Inflammatory macrophage (primary cell): ENCODE measurements around the gene MRFAP1.
A peak's percentile ranks its signal among the peaks of the same experiment; 100 is the strongest.
"Not testable (repeated sequence)": the region's sequence is repeated elsewhere in the genome, so short reads cannot be mapped to it uniquely, and the experiment has no call there.

Experiments used
- DNase-seq, 2 donors: peaks; one replicate each; pipeline ENCODE4 v3.0.0-alpha.2; 2020 to 2022

MRFAP1 gene

GRCh38 chr4:6612961-6613675 is 27.4 kb upstream of the MRFAP1 start:
- DNase-seq: no peak

DNA sequence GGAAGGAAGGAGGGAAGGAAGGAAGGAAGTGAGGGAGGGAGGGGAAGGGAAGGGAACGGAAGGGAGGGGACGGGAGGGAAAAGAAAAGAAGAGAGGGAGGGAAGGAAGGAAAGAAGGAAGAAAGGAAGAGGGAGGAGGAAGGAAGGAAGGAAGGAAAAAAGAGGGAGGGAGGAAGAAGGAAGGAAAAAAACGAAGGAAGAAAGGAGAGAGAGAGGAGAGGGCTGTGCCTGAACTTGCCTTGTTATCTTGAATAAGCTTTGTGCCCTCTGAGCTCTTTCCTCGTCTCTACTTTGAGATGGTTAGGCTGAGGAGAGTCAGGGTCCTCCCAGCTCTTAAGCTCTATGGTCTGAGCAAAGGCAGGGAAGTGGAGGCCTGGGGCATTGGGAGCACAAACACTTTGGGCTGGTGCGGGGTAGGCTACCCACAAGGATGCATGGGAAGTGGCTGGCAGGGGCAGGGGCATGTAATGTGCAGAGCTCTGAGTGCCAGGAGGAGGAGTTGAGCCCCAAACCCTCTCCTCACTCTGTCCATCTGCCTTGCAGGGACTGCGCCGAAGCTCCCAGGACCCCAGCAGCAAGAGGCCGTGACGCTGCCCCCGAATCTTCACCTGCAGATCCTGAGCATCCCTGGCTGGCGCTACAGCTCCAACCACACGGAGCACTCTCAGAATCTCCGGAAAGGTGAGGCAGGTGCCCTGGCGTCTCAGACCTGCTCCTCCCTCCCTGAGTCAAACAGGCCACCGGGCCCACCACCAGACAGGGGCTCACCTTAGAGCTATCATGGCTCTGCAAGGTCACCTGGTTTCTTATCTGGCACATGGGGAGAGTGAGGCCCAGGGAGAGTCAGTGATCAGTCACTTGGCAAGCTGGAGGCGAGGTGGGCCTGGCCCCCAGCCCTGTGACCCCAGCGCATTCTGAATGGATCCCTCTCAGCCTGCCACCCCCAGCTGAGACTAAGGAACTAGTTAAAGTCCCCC is 26.5 kb upstream of the MRFAP1 start:
- DNase-seq: no peak

GRCh38 chr4:6614701-6615230 is 25.7 kb upstream of the MRFAP1 start:
- no peak for DNase-seq

DNA sequence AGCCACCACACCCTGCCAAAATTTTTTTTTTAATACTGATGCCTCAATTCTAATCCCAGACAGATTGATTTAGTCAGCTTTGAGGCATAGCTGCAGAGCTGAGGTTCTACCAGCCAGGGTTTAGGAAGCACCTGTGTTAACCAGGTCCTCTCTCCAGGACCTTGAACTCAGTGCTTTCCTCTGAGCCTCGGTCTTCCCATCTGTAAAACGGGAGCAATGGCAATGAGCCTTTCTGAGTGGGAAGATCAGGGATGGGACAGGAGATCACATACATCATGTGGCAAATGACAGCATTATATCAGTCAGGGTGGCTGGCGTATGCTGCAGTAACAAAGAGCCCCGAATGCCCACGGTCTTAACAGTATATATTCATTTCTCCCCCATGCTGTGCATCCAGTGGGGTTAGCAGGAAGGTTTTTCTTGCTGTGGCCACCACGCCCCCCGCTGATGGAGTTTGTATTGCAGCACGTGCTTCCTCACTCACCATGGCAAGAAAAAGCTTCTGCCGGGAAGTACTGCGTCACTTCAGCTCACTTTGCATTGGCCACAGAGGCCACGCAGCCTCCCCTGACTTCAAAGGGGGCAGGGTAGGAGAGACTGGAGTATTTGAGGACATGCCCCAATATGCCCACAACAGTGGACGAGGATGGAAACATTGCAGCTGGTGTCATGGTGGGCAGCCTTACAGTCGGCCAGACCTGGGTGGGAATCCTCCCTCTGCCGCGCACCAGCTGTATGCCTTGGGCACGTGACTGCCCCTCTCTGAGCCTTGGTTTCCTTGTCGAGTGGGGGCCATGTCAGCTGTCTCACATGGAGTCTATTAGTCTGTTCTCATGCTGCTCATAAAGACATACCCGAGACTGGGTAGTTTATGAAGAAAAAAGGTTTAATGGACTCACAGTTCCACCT is 24.1 kb upstream of the MRFAP1 start:
- DNase-seq: no peak

DNA sequence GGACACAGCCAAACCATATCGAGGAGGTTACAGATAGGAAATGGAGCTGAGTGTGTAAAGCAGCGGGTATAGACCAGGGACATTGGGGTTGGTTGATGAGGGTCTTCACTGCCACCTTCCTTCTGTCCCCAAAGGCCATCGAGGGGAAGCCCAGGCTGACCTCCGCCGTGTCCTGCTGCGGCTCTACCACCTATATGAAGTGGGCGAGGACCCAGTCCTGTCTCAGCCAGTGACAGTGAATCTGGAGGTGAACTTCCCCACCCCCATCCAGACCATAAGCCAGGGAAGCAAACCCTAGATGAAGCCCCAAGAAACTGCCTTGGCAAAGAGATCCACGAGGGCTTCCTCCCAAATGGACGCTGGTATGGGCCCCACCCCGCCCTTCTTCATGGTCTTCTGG is 23.2 kb upstream of the MRFAP1 start:
- DNase-seq: no peak

DNA sequence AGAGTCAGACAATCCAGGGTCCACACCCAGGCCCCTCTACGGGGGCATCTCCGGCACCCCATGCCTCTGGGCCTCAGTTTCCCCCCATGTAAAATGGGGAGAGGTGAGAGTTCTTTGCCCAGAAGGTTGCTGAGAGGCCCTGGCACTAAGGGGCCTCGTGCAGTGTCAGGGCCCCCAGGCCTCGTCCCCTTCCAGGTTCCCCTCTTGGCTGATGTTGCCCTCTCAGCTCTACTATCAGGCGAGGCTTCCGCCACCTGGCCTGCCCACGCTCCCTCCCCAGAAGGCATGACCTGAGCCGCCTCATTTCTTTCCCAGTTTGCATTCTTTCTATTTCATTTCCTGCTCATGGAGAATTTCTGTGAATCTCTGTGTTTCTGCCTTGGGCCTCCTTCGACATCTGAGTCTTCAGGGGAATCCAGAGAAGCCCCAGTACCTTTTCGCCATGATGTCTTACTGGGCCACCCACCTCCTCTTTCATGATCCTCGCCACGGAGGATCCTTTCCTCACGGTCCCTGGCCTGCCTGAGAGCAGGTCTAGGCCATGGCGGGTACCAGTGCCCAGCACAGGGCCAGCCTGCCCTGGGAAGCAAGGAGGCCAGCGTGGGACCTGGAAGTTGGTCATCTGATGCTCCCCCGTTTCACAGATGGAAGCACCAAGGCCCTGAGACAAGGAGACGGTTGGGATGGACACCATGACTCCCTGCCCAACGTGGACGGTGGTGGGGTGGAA is 21.9 kb upstream of the MRFAP1 start:
- no peak for DNase-seq

DNA sequence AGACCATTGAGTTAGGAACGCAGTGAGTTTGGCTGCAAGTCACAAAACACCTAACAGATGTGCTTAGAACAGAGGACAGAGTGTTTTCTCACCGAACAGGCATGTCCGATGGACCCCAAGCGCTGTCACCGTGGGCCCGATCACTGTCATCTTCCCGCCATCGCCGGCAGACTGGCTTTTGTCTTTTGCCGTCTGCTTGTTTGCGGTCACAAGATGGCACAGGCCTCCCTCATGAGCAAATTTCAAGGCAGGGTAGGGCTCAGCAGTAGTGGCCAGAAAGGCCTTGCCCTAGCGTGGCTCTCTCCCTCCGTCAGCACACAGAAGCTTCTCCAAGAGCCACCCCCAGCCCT is 21.4 kb upstream of the MRFAP1 start:
- no peak for DNase-seq

- DNase-seq: no peak
Measured at GRCh38 chr4:6619466-6620255, 20.8 kb upstream of the MRFAP1 start.

- no peak for DNase-seq
Measured at GRCh38 chr4:6620296-6620695, 20.2 kb upstream of the MRFAP1 start.

- no peak for DNase-seq
Measured at GRCh38 chr4:6620891-6621555, 19.5 kb upstream of the MRFAP1 start.

- DNase-seq: no peak
Measured at GRCh38 chr4:6621556-6621927, 18.9 kb upstream of the MRFAP1 start.

DNA sequence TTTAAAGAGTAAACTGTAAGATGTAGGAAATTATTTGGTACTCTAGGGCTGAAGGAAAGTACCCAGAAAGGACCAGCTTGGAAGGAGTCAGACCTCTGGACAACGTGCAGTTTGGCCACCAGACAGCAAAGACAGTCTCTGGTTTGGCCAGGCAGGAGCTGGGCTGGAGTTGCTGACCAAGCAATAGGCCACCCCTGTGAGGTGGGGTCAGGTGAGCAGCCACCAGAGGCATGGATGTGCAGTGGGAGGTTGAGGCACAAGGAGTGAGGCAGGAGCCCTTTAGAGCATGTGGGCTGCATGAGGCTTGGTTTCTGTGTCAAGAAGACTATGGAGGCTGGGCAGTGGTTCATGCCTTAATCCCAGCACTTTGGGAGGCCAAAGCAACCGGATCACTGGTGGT is 17.7 kb upstream of the MRFAP1 start:
- DNase-seq: no peak

DNA sequence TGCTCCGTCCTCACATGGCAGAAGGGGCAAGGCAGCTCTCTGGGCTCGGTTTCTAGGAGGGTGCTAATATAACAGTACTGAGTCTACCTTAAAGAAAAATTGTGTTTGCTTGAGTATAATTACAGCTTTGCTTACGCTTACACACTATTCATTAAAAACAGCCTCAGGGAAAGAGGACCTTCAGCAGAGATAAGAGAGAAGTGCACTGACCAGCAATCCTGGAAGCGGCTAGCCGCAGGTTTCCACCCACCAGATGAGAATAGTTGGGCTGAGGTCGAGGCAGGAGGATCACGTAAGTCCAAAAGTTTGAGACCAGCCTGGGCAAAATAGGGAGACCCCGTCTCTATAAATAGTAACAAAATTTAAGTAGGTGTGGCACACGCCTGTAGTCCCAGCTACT is 15.2 kb upstream of the MRFAP1 start:
- DNase-seq: no peak

- no peak for DNase-seq
Measured at GRCh38 chr4:6626066-6626465, 14.4 kb upstream of the MRFAP1 start.

DNA sequence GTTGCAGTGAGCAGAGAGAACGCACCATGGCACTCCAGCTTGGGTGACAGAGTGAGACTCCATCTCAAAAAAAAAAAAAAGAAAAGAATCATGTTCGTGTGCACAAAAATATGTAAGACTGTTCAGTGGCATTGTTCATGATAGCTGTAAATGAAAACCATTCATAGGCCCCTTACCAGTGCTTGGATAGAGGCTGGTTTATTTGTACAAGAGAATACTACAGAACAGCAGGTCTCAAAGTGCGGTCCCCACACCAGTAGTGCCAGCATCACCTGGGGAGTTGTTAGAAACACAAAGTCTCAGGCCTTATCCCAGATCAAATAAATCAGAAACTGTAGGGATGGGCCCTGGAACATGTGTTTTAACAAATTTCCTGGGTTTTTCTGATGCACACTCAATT is 12.7 kb upstream of the MRFAP1 start:
- no peak for DNase-seq

- DNase-seq: not testable (repeated sequence)
Measured at GRCh38 chr4:6628484-6628883, 12.0 kb upstream of the MRFAP1 start.

DNA sequence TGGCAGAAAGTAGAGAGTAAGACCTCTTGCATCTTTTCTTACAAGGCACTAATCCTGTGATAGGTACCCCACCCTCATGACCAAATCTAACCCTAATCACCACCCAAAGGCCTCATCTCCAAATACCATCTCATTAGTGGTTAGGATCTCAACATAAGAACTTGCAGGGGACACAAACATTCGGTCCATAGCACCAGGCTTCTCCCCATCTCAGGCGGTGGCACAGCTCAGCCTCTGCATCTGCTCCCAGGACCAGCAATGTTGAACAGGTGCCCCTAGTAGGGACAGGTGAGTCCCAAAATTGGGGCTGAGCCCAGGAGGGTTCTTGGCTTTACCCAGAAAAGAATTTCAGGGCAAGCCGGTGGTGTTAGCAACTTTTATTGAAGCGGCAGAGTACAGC is 8.4 kb upstream of the MRFAP1 start:
- DNase-seq: no peak

- peak; percentile 89 to 90 for DNase-seq
Measured at GRCh38 chr4:6633091-6633906, 7.2 kb upstream of the MRFAP1 start.

GRCh38 chr4:6634746-6635145 is 5.7 kb upstream of the MRFAP1 start:
- no peak for DNase-seq
